ENCODE results near the gene SDR42E2.
"Not testable (repeated sequence)": the region's sequence is repeated elsewhere in the genome, so short reads cannot be mapped to it uniquely, and the experiment has no call there.

The SDR42E2 gene

GRCh38 chr16:22213801-22214200 lies 51.5 kb downstream of the SDR42E2 start:
- peak; percentile 59 for DNase-seq (ENCODE audit: low spot score)

GRCh38 chr16:22214402-22214801 lies 52.1 kb downstream of the SDR42E2 start:
- no peak for DNase-seq (ENCODE audit: low spot score)

- no peak for DNase-seq (ENCODE audit: low spot score)
Observed at GRCh38 chr16:22214889-22215288, 52.6 kb downstream of the SDR42E2 start.

- DNase-seq (ENCODE audit: low spot score): no peak
Observed at GRCh38 chr16:22216191-22216831, 54.0 kb downstream of the SDR42E2 start.

GRCh38 chr16:22216832-22217225 lies 54.5 kb downstream of the SDR42E2 start:
- DNase-seq (ENCODE audit: low spot score): not testable (repeated sequence)

GRCh38 chr16:22217890-22218730 lies 55.8 kb downstream of the SDR42E2 start:
- DNase-seq (ENCODE audit: low spot score): no peak

- no peak for DNase-seq (ENCODE audit: low spot score)
Observed at GRCh38 chr16:22219389-22220068, 57.2 kb downstream of the SDR42E2 start.

- no peak for DNase-seq (ENCODE audit: low spot score)
Observed at GRCh38 chr16:22220069-22220440, 57.7 kb downstream of the SDR42E2 start.

- no peak for DNase-seq (ENCODE audit: low spot score)
Observed at GRCh38 chr16:22220714-22221113, 58.4 kb downstream of the SDR42E2 start.

- no peak for DNase-seq (ENCODE audit: low spot score)
Observed at GRCh38 chr16:22222006-22222405, 59.7 kb downstream of the SDR42E2 start.

- no peak for DNase-seq (ENCODE audit: low spot score)
Observed at GRCh38 chr16:22222998-22223397, 60.7 kb downstream of the SDR42E2 start.

GRCh38 chr16:22225060-22225459 lies 62.8 kb downstream of the SDR42E2 start:
- no peak for DNase-seq (ENCODE audit: low spot score)

- DNase-seq (ENCODE audit: low spot score): no peak
Observed at GRCh38 chr16:22229889-22230288, 67.6 kb downstream of the SDR42E2 start.

GRCh38 chr16:22232277-22233036 lies 70.2 kb downstream of the SDR42E2 start:
- no peak for DNase-seq (ENCODE audit: low spot score)

- DNase-seq (ENCODE audit: low spot score): no peak
Observed at GRCh38 chr16:22233037-22233372, 70.7 kb downstream of the SDR42E2 start.

- no peak for DNase-seq (ENCODE audit: low spot score)
Observed at GRCh38 chr16:22235839-22236745, 73.8 kb downstream of the SDR42E2 start.

GRCh38 chr16:22239131-22239805 lies 77.0 kb downstream of the SDR42E2 start:
- no peak for DNase-seq (ENCODE audit: low spot score)

GRCh38 chr16:22240023-22240710 lies 77.9 kb downstream of the SDR42E2 start:
- no peak for DNase-seq (ENCODE audit: low spot score)

Measured in D341Med (cell line).